ENCODE results near the gene INO80E.

Gene INO80E

DNA sequence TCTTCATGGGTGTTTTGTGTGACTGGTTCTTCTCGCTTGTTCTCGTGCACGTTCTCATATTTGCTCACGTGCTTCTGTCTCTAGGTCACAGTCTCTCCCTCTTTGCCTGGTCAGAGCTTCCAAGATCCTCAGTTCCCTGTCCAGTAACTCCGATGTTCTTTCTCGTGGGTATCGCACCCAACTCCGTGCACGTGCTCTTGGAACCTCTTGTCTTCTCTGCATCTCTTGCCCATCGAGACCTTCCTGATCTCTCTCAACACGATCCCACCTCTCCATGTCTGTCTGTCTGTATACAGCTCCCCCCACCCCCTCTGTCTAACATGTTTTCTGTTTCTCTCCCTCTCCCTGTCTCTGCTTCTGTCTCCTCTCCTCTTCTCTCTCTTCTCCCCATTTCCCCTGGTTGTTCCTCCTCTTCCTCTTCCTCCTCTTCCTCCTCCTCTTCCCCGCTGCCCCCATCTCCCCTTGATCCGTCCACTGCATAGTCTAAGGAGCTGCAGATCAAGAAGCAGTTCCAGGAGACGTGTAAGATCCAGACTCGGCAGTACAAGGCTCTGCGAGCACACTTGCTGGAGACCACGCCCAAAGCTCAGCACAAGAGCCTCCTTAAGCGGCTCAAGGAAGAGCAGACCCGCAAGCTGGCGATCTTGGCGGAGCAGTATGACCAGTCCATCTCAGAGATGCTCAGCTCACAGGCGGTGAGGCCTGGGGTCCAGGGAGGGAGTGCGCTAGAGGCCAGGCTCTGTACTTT is 6.8 kb upstream of the INO80E start:
- DNase-seq (ENCODE audit: extremely low read depth, low read depth): no peak

DNA sequence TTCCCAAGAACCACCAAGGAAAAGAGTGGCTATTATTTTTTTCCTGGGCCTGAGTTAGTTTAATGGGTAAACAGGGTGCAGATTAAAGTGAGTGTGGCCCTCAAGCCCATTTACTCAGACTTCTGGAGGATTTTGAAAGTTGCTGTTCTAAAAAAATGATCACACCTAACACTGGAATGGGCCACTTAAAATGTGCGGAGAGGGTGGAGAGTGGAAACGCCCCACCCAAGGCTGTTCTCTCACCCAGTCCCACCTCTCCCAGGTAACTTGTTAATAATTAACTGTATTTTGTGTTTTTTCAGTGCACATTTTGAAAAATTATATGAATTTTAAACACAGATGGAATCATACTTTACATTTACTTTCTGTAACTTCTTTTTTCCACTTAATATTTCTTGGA is 6.0 kb upstream of the INO80E start:
- no peak for DNase-seq (ENCODE audit: extremely low read depth, low read depth)
- TF ChIP-seq CTCF (IDR thresholded peaks at IDR 0.05; ENCODE audit: low read depth, low read length): no peak

More for the DNA sequence above, 6.8 kb upstream of the INO80E start:
- no peak for TF ChIP-seq CTCF (IDR thresholded peaks at IDR 0.05; ENCODE audit: low read depth, low read length)

GRCh38 chr16:29990883-29991570 is 5.0 kb upstream of the INO80E start:
- no peak for TF ChIP-seq CTCF (IDR thresholded peaks at IDR 0.05; ENCODE audit: low read depth, low read length)
- DNase-seq (ENCODE audit: extremely low read depth, low read depth): no peak

- TF ChIP-seq CTCF (IDR thresholded peaks at IDR 0.05; ENCODE audit: low read depth, low read length): no peak
- no peak for DNase-seq (ENCODE audit: extremely low read depth, low read depth)
These were observed 4.5 kb upstream of the INO80E start for GRCh38 chr16:29991571-29991904.

GRCh38 chr16:29992344-29992967 is 3.6 kb upstream of the INO80E start:
- no peak for TF ChIP-seq CTCF (IDR thresholded peaks at IDR 0.05; ENCODE audit: low read depth, low read length)
- no peak for DNase-seq (ENCODE audit: extremely low read depth, low read depth)

DNA sequence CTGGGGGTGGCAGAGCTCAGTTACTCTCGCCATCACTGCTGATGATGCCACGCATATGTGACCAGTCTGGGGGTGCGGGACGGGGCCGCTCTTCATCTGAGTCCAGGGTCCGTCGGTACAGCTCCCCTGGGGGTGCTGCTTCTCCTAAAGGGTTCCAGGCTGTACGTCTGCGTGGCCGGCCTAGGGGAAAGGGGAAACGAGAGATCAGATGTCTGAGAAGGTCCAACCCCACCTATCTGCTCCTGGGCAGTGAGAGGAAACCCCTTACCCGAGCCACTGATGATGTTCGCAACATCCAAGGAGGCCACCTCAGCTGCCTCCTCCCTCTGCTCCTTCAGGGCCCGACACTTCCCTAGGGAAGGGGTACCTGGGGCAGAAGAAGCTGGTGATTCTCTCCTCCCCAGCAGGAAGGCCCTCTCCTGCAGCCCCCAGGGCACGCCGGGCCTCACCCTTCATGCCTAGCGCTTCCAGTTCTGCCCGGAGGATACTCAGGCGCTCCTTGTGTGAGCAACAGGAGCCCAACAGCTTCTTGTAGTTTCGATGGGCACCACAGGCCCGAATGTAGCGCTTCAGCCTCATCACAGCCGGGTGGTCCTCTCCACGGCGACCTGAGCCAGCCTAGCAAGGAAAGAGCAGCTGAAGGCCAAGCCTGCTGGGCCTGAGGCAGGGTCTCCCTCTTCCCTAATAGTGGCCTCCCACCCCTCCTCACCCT is 2.7 kb upstream of the INO80E start:
- no peak for TF ChIP-seq CTCF (IDR thresholded peaks at IDR 0.05; ENCODE audit: low read depth, low read length)
- DNase-seq (ENCODE audit: extremely low read depth, low read depth): no peak

Measured in AG09319 (cell line).